AG04450 (cell line): ENCODE measurements around the gene DPYD. TPM values are rescaled to one million over a fixed set of nuclear protein-coding genes. Genes with fewer than 3 reads are reported as not detected.

Experiments used
- CTCF ChIA-PET: fragments of 300-600, 350-600 bp; formaldehyde crosslinking; extraction: SDS; loops from one replicate; lab custom pipeline; 2022; ENCODE audit warnings: antibody characterized with exemption, inconsistent platforms; lab: Charles Lee
- POLR2A ChIA-PET: fragments of 350-600 bp; formaldehyde crosslinking; extraction: SDS; loops from one replicate; lab custom pipeline; 2021; ENCODE audit warnings: antibody characterized with exemption, inconsistent platforms; lab: Yijun Ruan, JAX
- DNase-seq: peaks from one replicate; pipeline ENCODE4 v3.0.0-alpha.2; 2011; ENCODE audit warnings: low read depth, low spot score
- H3K27ac ChIP-seq: one replicate; pipeline ENCODE4 v1.5.1; 2012; ENCODE audit warnings: low read depth, low read length, control low read depth
- H3K27me3 ChIP-seq: one replicate; pipeline ENCODE4 v1.6.0; 2012; ENCODE audit warnings: low read length; ENCODE audit not compliant: control insufficient read depth, insufficient read depth
- H3K4me3 ChIP-seq: 2 replicates; pipeline ENCODE4 v1.5.1; 2011; ENCODE audit warnings: mild to moderate bottlenecking, low read depth, low read length, control low read depth
- H3K9me3 ChIP-seq: 2 replicates; pipeline ENCODE4 v1.5.1; 2012; ENCODE audit warnings: low read length; ENCODE audit not compliant: control insufficient read depth, insufficient read depth
- polyA plus RNA-seq: library from polyadenylated mRNA; depleted of rRNA; stranded (reverse); fragments of >200 nt; gene quantifications from 2 replicates; pipeline ENCODE4 v1.2.3, GENCODE V29; 2011
- TF ChIP-seq, protein P1 (sequence below): IDR thresholded peaks from 2 replicates; pipeline ENCODE4 v1.5.1; 2011; ENCODE audit warnings: low read depth, low read length, control low read depth, inconsistent platforms

Gene DPYD
- polyA plus RNA-seq, 1 experiment = 21.4 TPM

GRCh38 chr1:97806996-97807520, 113.8 kb downstream of the DPYD start:
- H3K4me3 ChIP-seq = no peak overlapping the region
- DNase-seq = no peak
- no peaks in the 10 kb centered on the region for H3K27me3 ChIP-seq
- H3K27ac ChIP-seq = no peak overlapping the region
- ChIA-PET CTCF (no interaction called here), POLR2A (no interaction called here)
- H3K9me3 ChIP-seq = no peaks in the 10 kb centered on the region
- TF ChIP-seq, protein P1, sequence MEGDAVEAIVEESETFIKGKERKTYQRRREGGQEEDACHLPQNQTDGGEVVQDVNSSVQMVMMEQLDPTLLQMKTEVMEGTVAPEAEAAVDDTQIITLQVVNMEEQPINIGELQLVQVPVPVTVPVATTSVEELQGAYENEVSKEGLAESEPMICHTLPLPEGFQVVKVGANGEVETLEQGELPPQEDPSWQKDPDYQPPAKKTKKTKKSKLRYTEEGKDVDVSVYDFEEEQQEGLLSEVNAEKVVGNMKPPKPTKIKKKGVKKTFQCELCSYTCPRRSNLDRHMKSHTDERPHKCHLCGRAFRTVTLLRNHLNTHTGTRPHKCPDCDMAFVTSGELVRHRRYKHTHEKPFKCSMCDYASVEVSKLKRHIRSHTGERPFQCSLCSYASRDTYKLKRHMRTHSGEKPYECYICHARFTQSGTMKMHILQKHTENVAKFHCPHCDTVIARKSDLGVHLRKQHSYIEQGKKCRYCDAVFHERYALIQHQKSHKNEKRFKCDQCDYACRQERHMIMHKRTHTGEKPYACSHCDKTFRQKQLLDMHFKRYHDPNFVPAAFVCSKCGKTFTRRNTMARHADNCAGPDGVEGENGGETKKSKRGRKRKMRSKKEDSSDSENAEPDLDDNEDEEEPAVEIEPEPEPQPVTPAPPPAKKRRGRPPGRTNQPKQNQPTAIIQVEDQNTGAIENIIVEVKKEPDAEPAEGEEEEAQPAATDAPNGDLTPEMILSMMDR = no peak

- H3K27me3 ChIP-seq = no peaks in the 10 kb centered on the region
- ChIA-PET CTCF (no interaction called here), POLR2A (no interaction called here)
- DNase-seq = no peak
- TF ChIP-seq, protein P1 = no peak
- no peak overlapping the region for H3K27ac ChIP-seq
- no peaks in the 10 kb centered on the region for H3K9me3 ChIP-seq
- no peak overlapping the region for H3K4me3 ChIP-seq
Measured at GRCh38 chr1:97806326-97806725, 114.5 kb downstream of the DPYD start.

GRCh38 chr1:97805093-97805492, 115.7 kb downstream of the DPYD start:
- Histone ChIP-seq H3K4me3 (no peak overlapping the region), H3K27ac (no peak overlapping the region), H3K27me3 (no peaks in the 10 kb centered on the region), H3K9me3 (no peaks in the 10 kb centered on the region)
- TF ChIP-seq, protein P1 = no peak
- DNase-seq = no peak
- ChIA-PET POLR2A (no interaction called here), CTCF (interaction anchor here (1.0 kb wide), 1 partner anchor 15 kb away, joined by 3 read pairs; no protein-coding TSS in a partner anchor)

- Histone ChIP-seq H3K27me3 (no peaks in the 10 kb centered on the region), H3K4me3 (no peak overlapping the region), H3K9me3 (no peaks in the 10 kb centered on the region), H3K27ac (no peak overlapping the region)
- no peak for DNase-seq
- CTCF ChIA-PET = interaction anchor here (0.5 kb wide), 1 partner anchor 18 kb away, joined by 4 read pairs; no protein-coding TSS in a partner anchor
- TF ChIP-seq, protein P1 = no peak
- POLR2A ChIA-PET = no interaction called here
Measured at GRCh38 chr1:97803026-97803425, 117.8 kb downstream of the DPYD start.

GRCh38 chr1:97802011-97802410, 118.8 kb downstream of the DPYD start:
- Histone ChIP-seq H3K27me3 (no peaks in the 10 kb centered on the region), H3K4me3 (no peak overlapping the region), H3K27ac (no peak overlapping the region), H3K9me3 (no peaks in the 10 kb centered on the region)
- POLR2A ChIA-PET = no interaction called here
- CTCF ChIA-PET = no interaction called here
- DNase-seq = no peak
- TF ChIP-seq, protein P1 = no peak
